ENCODE measurements around the gene KLK6.

Gene KLK6

DNA sequence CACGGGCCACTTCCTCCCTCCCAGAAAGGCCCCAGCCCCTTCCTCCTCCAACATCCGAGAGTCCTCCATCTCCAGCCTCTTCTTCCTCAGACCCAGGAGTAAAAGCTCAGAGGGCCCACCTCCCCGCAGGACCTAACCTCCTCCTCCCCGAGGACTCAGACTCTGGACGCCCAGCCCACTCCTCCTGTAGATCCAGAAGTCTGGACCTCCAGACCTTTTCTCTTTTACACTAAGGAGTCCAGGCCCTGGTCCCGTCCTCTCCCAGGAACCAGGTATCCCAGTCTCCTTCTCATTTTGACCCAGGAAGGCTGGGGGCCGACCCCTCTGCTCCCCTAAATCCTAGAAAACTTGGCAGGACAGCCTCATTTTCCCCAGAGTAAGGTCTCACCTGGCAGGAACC lies 33.9 kb upstream of the KLK6 start:
- no peaks in the 10 kb centered on the region for H3K36me3 ChIP-seq (replicated peaks; ENCODE audit: low read depth, low read length)
- no peak overlapping the region for H3K4me2 ChIP-seq (ENCODE audit: low read length)
- no peaks in the 10 kb centered on the region for H3K9me3 ChIP-seq (ENCODE audit: insufficient read depth, low read length)
- no peaks in the 10 kb centered on the region for H3K4me1 ChIP-seq (ENCODE audit: low read length)
- no peak overlapping the region for H3K4me3 ChIP-seq (ENCODE audit: low read length)
- TF ChIP-seq, protein P1, sequence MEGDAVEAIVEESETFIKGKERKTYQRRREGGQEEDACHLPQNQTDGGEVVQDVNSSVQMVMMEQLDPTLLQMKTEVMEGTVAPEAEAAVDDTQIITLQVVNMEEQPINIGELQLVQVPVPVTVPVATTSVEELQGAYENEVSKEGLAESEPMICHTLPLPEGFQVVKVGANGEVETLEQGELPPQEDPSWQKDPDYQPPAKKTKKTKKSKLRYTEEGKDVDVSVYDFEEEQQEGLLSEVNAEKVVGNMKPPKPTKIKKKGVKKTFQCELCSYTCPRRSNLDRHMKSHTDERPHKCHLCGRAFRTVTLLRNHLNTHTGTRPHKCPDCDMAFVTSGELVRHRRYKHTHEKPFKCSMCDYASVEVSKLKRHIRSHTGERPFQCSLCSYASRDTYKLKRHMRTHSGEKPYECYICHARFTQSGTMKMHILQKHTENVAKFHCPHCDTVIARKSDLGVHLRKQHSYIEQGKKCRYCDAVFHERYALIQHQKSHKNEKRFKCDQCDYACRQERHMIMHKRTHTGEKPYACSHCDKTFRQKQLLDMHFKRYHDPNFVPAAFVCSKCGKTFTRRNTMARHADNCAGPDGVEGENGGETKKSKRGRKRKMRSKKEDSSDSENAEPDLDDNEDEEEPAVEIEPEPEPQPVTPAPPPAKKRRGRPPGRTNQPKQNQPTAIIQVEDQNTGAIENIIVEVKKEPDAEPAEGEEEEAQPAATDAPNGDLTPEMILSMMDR (IDR thresholded peaks at IDR 0.05; ENCODE audit: low read depth, low read length), result no peak
- no peak for TF ChIP-seq EZH2phosphoT487 (IDR thresholded peaks at IDR 0.05; ENCODE audit: low read depth)
- H3K79me2 ChIP-seq (ENCODE audit: low read length), result no peaks in the 10 kb centered on the region
- no peaks in the 10 kb centered on the region for H4K20me1 ChIP-seq (ENCODE audit: insufficient read depth, low read length)
- peaks cover 21% of the 10 kb centered on the region for H3K27me3 ChIP-seq (ENCODE audit: low read depth, low read length)
- H3K27ac ChIP-seq (ENCODE audit: low read length), result no peak overlapping the region
- H2AFZ ChIP-seq (ENCODE audit: low read depth, low read length), result no peak overlapping the region
- H3K9ac ChIP-seq (ENCODE audit: low read length), result no peak overlapping the region

DNA sequence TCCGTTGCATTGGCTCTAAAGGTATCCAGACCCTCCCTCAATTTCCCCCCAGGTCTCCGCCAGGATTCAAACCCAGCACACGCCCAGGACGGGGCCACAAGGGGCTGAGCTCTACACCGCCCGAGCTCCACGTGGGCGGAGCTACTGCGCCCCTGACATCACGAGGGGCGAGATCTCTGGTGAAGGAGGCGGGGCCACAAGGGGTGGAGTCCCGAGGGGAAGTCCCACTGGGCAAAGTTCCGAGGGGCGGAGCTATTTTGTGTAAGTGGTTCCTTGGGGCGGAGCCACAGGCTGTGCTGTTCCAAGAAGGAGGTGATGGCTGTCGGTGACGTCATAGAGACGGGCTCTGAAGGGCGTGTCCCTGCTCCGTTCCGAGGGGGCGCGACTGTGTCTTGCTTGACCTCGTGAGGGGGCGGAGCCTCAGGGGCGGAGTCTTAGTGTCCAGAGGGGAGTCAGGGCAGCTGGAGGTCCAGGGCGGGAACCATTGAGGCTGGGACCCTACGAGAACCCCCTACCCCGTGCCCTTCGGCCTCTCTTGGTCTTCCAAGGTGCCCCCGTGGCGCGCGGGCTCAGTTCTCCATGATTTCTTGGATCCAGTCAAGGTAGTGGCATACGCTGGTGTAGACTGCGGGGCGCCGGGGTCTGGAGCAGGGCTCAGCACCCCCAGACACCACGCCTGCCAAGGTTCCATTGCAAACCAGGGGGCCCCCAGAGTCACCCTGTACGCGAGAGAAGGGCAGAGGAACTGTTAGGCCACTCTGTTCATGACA lies 33.3 kb upstream of the KLK6 start:
- Histone ChIP-seq H3K27ac (ENCODE audit: low read length) (no peak overlapping the region), H3K36me3 (replicated peaks; ENCODE audit: low read depth, low read length) (no peaks in the 10 kb centered on the region), H3K4me1 (ENCODE audit: low read length) (no peaks in the 10 kb centered on the region), H3K79me2 (ENCODE audit: low read length) (no peaks in the 10 kb centered on the region), H3K27me3 (ENCODE audit: low read depth, low read length) (peaks cover 24% of the 10 kb centered on the region), H3K9me3 (ENCODE audit: insufficient read depth, low read length) (no peaks in the 10 kb centered on the region), H3K9ac (ENCODE audit: low read length) (no peak overlapping the region), H4K20me1 (ENCODE audit: insufficient read depth, low read length) (no peaks in the 10 kb centered on the region), H3K4me2 (ENCODE audit: low read length) (no peak overlapping the region), H2AFZ (ENCODE audit: low read depth, low read length) (no peak overlapping the region), H3K4me3 (ENCODE audit: low read length) (no peak overlapping the region)
- TF ChIP-seq EZH2phosphoT487 (IDR thresholded peaks at IDR 0.05; ENCODE audit: low read depth), result no peak
- TF ChIP-seq, protein P1 (IDR thresholded peaks at IDR 0.05; ENCODE audit: low read depth, low read length), result no peak

DNA sequence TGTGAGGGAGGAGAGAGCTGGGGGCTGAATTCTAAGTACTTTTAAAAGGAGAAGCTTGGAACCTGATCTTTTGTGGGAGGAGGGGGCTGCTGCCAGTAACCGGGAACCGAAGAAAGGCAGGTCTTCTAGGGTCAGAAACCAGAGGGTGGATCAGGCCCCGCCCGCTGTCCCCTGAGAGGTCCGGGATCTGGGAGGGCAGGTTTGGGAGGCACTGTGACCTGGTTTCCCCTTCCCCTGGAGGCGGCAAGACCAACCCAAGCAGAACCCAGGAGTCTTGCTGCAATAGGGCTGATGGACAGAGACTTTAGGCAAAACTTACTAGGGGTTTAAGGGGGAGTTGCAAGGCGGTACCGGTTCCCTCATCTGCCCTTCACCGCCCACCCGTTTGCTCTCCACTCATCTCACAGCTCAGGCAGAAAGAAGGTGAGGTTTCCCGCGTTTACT lies 32.7 kb upstream of the KLK6 start:
- H3K9ac ChIP-seq (ENCODE audit: low read length), result no peak overlapping the region
- H3K27ac ChIP-seq (ENCODE audit: low read length), result no peak overlapping the region
- H3K4me2 ChIP-seq (ENCODE audit: low read length), result no peak overlapping the region
- no peaks in the 10 kb centered on the region for H3K4me1 ChIP-seq (ENCODE audit: low read length)
- H3K27me3 ChIP-seq (ENCODE audit: low read depth, low read length), result peaks cover 24% of the 10 kb centered on the region
- H3K9me3 ChIP-seq (ENCODE audit: insufficient read depth, low read length), result no peaks in the 10 kb centered on the region
- no peaks in the 10 kb centered on the region for H3K79me2 ChIP-seq (ENCODE audit: low read length)
- TF ChIP-seq EZH2phosphoT487 (IDR thresholded peaks at IDR 0.05; ENCODE audit: low read depth), result no peak
- H4K20me1 ChIP-seq (ENCODE audit: insufficient read depth, low read length), result no peaks in the 10 kb centered on the region
- no peak overlapping the region for H2AFZ ChIP-seq (ENCODE audit: low read depth, low read length)
- H3K4me3 ChIP-seq (ENCODE audit: low read length), result no peak overlapping the region
- no peaks in the 10 kb centered on the region for H3K36me3 ChIP-seq (replicated peaks; ENCODE audit: low read depth, low read length)

DNA sequence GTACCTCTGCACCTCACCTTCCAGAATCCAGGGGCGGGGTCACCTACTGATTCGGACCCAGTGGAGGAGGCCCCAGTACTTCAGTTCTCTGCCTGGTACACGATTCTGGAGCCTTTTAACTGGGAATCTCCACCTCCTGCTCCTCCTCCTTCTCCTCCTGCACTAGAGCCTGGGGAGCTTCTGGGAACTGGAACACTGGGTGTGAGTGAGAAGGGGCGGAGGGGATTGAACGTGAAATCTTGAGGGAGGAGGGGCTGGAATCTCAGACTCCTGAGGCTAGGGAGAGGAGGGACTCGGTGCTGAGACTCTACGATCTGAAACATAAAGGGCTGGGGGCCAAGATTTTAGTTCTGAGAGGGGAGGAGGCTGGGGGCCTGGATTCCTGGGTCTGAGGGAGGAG lies 32.1 kb upstream of the KLK6 start, which contains the start of gene KLK8:
Gene KLK8 (minus strand): TSS at position 90 of the 400 bp plus-strand sequence. CDS start 437 bp downstream, outside the sequence.
- TF ChIP-seq, protein P1 (IDR thresholded peaks at IDR 0.05; ENCODE audit: low read depth, low read length), result no peak
- no peak for TF ChIP-seq EZH2phosphoT487 (IDR thresholded peaks at IDR 0.05; ENCODE audit: low read depth)
- Histone ChIP-seq H3K27ac (ENCODE audit: low read length) (no peak within 1 kb of the TSS), H3K36me3 (replicated peaks; ENCODE audit: low read depth, low read length) (no peaks in the 10 kb centered on the region), H3K27me3 (ENCODE audit: low read depth, low read length) (peaks cover 24% of the 10 kb centered on the region), H3K4me3 (ENCODE audit: low read length) (no peak within 1 kb of the TSS), H3K9me3 (ENCODE audit: insufficient read depth, low read length) (no peaks in the 10 kb centered on the region), H2AFZ (ENCODE audit: low read depth, low read length) (no peak within 1 kb of the TSS), H3K9ac (ENCODE audit: low read length) (no peak within 1 kb of the TSS), H3K4me2 (ENCODE audit: low read length) (no peak within 1 kb of the TSS), H3K4me1 (ENCODE audit: low read length) (no peaks in the 10 kb centered on the region), H3K79me2 (ENCODE audit: low read length) (no peaks in the 10 kb centered on the region), H4K20me1 (ENCODE audit: insufficient read depth, low read length) (no peaks in the 10 kb centered on the region)
